ENCODE data around the gene GNLY.
"Not testable (repeated sequence)": the region's sequence is repeated elsewhere in the genome, so short reads cannot be mapped to it uniquely, and the experiment has no call there.

GNLY gene

DNA sequence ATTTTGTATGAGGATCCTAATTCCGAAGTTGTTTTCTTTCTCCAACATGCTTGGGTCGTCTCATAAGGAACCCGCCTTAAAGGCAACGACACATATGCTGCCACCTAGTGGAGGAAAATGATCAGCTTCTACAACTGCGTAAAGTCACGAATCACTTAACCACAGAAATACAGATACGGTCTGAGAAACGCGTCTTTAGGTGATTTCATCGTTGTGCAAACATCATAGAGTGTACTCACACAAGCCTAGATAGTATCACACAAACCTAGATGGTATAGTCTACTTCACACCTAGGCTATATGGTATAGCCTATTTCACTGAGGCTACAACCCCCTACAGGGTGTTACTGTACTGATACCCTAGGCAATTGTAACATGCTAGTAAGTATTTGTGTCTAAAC is 13.1 kb downstream of the GNLY start:
- DNase-seq, result peak in 24 of 56 donors; percentile 9 to 85 (median 28)

DNA sequence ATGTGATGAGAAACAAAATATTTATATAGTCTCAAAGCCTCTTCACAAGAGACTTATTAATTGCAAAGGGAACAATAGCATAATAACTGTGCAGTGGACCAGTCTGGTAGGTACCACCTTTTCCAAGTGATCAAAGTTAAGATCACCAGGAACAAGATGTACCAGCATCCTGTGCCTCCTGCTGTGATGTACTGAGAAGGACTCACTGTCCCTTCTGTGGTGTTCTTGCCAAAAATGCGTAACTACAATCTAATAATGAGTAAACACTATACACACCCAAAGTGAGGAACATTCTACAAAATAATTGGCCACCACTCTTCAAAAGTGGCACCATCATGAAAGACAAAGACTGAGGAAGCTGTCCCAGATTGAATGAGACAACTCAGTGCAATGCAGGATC is 14.5 kb downstream of the GNLY start:
- DNase-seq, result no peak

DNA sequence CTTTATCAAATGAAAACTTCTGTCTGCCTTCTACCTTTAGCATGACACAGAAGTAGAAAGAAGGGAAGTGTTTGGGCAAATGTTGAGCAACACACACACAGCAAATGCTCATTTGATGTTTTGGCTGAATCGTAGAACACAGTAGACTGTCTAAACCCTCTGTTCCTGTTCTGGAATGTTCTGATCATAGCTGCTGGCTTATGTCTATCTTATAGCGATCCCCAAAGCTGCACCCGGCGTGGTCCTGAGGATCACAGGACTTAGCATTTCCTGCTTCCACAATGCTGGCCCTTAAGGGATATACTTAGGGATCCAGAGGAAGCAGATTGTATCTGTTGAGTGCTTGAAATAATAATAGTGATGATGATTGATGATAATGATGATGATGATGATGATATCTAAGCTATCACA is 15.2 kb downstream of the GNLY start:
- DNase-seq, result peak in 1 of 56 donors; percentile 33

DNA sequence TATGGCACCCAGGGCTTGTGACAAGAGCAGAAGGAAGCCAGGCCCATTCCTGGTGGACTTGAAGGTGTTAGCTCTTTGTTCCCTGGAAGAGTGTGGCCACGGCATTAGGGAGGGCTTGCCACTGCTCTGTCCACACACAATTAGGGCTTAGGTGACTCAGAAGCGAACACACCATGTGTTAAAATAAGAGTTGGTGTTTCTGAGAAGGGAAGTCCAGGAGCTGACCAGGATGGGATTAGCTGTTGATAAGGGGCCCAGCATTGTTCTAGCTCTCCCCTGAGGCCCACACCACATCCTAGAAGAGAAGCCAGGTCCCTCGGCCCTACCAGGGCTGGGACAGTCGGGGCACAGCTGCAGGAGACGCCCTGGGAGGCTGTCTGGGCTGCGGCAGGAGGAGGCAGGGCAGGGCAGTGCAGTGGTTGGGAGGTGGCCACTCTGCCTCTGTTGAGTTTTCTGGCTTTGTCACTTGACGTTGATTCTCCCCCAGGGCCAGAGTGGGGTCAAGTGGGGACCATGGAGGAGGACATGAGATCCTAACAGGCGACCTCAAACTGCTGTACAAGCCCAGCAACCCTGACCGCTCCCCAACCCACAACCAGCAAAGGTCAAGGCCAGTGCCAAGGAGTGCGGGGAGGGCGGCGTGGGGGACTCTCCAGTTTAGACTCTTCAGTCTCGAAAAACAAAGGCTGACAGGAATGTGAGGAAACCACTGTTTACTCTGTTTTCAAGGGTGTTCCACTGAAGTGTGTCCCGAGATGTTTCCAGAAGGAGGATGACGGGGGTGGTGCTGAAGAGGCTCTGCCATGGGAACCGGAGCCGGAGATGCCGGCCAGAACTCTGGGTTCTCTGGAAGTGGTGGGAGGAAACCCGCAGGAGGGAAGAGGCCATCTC is 16.8 kb downstream of the GNLY start:
- peak in 3 of 56 donors; percentile 20 to 27 (median 21) for DNase-seq

DNA sequence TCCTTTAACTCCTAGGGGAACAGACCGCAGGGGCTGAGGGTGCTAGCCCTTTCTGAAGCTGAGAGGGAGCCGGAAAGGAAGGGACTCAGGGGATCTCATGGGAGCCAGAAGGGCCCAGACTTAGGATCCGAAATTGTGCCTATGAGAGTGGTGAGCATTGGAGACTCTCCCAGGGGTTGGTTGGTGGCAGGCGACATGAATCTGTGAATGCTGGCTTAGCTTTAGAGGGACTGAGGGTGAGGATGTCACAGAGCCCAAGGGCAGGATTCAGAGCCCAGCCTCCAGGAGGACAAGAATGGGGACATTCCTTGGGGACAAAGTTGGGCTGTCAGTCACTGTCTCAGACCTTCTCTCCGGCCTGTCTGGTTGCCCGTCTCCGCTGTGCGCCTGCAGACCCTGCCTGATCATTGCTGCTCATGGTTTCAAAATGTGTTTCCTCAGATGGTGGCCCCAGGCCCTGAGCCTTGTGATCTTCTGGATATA is 17.5 kb downstream of the GNLY start:
- DNase-seq, result no peak

DNA sequence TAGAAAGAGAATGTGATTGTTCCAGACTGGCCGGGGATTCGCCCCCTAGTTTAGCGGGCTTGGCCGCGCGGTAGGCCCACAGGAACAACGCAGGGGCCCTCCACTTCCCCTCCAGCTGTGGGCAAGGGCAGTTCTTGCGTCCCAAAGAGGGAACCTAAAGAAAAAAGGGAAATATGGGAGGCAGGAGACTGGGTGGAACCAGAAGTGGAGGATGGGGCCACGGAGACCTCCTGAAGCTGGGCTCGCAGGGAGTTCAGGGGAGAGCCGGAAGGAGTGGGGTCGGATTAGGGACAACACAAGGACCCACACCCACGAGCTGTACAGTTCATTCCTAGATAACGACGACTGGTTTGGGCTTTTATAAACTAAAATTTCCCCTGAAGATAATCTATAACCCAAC is 18.2 kb downstream of the GNLY start:
- peak in 3 of 56 donors; percentile 19 to 43 (median 33) for DNase-seq

DNA sequence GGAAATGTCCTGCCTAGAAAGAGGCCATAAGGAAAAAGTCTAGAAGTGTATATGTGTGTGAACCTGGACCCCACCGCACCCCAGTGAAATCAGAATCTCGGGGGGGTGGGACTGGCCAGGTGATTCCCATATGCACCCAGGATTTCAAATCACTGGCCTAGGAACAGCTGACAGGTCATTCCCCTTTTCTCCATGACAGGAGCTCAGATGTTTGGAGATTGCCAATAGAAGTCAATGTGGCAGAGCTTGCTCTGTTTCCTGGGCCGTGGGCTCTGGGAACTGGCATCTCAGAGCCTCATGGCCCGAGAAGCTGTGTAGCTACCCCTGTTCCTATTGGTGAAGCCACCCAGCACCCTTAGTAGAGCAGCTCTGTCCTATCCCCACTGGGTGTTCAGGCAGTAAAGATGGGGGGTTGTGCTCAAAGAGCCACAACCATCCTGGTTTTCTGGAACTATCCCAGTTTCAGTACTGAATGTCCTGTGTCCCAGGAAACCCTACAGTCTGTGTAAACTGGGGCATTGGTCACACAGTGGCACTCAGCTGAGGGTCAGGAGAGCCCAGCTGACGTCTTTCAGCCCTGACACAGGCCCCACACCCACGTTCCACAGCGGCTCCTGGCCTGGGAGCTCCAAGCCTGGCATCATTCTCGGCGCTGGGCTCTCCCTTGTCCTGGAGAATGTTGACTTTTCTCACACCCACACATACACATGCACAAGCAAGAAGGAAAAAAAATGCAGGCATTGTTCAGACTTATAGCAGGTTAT is 18.9 kb downstream of the GNLY start:
- DNase-seq, result peak in 15 of 56 donors; percentile 13 to 65 (median 42)

DNA sequence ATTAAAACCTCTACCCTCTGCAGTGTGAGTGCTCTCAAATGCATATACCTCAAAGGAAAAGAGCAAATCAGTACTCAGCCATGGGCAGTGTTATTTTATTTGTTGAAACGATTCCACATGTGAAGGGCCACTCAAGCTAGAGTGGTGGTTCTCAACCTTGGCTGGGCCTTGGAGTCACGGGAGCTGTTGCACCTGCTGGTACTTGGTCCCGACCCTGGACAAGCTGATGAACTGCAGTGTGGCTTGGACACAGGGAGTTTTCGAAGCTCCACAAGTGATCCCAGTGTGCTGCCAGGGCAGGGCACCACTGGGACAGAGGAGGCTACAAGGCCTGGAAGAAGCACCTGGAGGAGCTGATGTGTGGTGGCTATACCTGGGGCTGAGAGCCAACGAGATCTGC is 19.7 kb downstream of the GNLY start:
- DNase-seq, result no peak

DNA sequence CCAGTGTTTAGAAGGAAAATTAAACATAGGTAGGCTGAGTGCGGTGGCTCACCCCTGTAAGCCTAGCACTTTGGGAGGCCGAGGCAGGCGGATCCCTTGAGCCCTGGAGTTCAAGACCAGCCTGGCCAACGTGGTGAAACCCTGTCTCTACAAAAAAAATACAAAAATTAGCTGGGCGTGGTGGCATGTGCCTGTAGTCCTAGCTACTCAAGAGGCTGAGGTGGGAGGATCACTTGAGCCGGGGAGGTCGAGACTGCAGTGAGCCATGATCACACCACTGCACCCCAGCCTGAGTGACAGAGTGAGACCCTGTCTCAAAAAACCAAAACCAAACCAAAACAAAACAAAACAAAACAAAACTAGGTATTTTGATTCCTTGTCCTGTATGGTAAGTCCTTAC is 20.3 kb downstream of the GNLY start:
- DNase-seq, result not testable (repeated sequence)

DNA sequence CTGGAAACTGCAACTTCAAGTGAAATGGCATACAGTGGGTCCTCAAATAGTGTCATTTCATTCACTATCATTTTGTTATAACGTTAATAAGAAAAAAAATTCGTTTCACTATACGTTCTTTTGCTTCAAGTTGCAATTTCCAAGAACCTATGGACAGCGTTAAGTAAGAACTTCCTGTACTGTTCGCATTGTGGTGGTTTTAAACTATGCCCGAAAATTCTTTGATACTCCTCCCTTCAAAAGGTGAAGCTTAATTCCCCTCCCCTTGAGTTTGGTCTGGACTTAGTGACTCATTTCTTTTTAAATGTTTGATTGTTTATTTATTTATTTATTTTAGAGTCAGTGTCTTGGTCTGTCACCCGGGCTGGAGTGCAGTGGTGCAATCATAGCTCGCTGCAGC is 20.7 kb downstream of the GNLY start:
- DNase-seq, result no peak

DNA sequence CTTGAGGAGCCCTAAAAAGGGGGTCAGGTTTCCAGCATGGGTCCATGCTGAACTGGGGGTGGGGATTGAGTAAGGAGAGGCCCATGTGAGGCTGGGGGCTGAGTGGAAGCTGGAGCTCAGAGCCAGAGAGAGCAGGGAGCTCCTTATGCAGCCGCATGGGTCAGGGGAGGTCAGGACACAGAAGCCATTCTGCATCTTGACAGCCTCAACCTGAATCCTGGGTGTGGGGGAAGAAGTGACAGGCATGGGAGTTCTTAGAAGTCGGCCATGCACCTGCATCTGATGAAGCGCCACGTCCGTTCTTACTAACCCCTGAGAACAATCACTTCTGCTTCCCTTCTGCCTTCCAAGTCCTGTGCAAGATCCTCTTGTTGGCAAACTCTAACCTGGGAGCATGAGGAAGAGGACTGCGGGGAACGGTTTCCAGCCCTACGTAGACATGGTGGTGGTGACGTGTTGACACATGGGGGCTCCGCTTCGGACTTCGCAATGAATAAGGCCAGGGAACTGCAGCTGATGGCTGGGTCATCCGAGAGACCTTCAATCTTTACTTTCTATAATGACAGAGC is 22.3 kb downstream of the GNLY start:
- no peak for DNase-seq

DNA sequence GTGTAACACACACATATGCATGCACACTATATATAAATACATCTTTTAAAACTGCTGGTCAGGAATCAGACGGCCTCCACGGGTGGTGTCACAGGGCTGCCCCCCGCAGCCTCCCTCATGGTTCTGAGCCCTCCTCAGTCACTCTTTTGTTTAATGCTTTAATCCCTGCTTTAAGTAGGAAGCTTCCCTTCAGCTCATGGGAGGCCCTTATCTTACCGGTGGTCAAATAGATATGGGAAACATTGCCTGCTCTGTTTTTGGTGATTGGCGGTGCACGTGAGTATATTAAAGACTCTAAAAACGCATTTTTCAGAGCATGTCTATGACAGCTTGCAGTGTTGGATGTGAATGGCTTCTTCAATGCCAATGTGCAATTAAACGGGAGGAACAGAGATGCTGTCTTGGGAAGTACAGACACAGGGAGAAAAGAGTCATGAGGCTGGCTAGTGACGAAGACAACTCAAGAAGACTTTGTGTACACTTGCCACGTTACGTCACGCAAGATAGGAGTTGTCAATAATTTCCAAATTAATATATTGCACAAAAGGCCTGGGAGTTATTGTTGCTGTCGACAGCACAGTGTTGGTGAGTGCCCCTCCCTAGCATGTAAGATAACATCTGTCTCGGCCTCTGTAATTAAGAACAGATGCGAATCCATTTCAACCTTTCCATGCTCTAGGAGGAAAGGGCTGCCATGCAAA is 23.3 kb downstream of the GNLY start:
- no peak for DNase-seq

DNA sequence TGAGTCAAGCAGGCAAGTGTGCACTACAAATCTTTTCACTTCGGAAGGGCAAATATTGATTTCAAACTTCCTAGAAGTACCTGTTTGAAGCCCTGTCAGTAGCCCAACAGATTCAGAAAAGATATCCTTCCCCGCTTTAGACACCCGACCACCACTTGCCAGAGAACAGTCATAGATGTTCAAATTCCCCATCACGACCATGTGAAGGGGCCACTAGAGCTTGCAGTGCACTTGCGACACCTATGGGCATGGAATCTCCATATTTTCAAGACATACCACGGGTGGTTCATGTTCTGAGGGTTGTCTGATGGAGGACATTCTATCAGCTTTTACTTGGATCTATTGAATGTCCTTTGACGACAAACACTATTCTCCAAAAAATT is 23.8 kb downstream of the GNLY start:
- no peak for DNase-seq

DNA sequence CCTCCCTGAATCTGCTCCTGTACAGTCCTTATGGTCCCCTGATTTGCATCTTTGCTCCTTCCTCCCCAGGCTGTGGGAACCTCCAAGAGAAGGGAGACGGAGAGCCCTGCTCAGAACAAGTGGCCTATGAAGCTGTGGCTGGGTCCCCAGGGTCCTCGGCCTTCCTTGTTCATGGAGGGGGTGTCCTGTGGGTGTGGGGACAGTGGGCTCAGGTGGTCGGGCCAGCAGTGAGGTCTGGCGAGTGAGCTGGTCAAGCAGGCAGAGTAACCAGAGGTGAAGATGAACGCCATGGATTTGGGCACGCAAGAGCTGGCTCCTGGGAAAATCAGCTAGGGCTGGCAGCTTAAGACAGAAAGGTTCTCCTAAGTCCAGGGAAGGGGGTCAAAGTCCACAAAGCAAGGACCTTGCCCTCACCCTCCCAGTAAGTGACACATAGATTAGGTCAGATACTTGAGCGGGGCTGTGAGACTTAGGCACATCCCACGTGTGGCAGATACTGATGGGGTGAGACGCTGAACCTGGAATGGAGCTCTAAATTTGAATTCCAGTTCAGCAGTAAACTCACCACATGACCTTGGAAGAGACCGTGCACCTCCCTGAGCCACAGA is 24.8 kb downstream of the GNLY start:
- no peak for DNase-seq

DNA sequence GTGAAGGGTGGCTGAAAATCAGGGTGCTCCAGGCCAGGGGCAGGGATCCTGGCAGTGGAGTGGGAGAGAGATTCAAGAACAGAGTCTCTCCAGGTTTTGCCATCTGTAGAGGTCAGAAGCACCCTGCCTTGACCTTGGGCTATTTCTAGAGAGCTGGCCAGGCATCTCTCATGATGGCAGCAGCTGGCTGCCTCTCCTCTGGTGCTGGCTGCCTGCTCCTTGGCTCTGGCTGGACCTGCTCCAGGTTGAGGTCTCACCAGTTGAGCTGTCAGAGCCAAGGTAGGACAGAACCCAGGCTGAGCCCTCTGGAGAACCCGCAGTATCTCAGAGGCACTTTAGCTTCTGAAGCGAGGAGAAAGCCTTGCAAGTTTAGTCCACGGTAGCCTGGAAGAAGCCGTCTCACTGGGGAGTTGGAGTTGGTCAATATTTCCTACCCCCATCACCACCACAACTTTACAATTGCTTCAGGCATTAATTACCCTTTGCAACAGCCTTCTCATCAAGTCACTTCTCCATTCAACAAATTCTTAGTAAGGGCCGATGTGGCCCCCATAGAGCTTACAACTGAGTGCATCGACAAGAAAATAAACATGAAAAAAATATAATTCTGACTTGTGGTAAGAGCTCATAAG is 25.6 kb downstream of the GNLY start:
- DNase-seq, result peak in 1 of 56 donors; percentile 19

DNA sequence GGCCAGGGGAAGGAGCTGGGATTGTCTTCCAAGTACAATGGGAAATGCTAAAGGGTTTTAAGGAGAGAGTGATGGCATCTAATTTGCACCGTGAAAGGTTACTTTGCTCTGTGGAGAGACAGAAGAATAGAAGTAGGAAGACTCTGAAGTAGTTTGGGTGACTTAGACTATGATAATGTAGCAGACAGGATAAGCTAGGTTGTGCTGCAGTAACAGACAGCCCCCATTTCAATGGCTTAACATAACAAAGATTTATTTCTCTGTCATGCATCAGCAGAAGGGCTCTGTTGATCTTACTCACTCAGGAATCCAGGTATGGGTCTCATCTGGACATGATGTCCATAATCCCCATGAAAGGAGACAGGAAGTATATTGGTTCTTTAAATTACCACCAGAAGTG is 26.4 kb downstream of the GNLY start:
- DNase-seq, result no peak

DNA sequence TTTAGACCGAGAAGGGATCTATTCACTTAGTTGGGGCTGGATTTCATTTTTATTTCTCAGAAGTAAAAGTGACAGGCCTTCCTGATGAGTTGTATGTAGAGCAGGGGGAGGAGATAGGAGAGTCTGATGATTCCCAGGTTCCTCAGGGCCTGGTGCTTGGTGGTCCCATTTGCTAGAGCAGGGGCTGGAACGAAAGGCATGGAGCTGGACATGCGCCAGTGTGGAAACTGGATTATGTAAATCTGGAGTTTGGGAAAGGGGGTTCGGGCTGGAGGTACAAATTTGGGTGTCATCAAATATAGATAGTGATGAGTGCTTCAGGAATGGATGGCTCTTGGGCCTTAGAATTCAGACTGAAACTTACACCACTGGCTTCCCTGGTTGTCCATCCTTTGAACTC is 27.5 kb downstream of the GNLY start:
- no peak for DNase-seq

DNA sequence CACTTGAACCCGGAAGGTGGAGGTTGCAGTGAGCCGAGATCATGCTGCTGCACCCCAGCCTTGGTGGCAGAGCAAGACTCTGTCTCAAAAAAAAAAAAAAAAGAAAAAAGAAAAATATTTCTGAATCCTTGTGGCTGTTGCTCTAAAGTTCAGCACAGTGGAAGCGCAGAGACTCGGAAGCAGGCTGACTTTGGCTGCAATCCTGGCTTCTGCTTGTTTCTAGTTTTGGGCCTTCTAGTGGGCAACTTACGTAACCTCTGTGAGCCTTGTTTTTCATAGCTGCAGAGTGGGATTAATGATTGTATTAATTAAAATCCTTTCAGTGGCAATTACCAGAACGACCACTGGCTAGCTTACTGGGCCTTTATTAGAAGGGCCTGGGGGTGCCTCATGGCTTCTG is 28.4 kb downstream of the GNLY start:
- DNase-seq, result no peak

DNA sequence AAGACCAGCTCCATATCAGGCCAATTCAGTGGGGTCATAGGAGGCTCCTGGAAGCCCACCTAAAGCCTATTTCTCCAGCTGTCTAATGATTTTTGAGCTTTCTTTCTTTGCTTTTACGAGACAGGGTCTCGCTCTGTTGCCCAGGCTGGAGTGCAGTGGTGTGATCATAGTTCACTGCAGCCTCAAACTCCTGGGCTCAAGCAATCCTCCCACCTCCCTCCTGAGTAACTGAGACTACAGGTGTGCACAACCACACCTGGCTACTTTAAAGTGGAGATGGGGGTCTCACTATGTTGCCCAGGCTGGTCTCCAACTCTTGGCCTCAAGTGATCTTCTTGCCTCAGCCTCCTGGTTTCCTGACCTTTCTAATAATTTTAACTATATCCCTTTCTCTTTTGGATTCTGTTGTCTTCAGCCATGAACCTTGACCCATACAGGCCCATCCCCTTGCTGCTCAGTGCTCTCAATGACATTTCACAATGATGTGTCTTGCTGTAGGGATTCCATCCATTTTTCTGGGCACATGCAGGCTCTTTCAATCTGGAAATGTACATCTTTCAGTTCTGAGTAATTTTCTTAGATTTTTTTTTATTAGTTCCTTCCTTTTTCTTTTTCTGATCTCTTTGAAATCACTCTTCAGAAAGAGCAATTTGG is 29.7 kb downstream of the GNLY start:
- DNase-seq, result no peak

DNA sequence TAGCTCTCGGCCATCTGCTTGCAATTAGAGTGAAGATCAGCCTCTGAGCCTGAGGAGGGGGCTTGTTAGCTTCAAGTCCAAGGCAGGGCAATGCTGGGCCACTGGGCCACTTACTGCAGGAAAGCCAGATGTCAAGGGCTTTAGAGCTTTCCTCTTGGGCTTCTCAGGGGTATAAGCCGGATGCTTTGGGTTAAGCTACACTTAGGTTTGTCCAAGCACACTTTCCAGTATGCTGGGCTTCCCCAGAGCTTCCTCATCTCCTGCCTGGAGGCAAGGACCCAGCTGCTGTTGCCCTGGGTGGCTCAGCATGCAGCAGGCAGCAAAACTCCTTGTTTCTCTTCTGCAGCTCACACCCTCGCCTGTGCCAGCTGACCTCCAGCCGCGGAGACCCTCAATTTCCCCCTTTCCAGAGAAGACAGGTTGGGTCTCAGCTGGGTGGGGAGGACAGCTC is 30.6 kb downstream of the GNLY start:
- DNase-seq, result no peak

Measured in amygdala (tissue), 56 donors.